Spleen (tissue), 11 donors: ENCODE measurements around the gene TNFRSF1B. TPM values are rescaled to one million over a fixed set of nuclear protein-coding genes. Genes with fewer than 3 reads are reported as not detected.

Experiments used
- DNase-seq: peaks from one replicate; pipeline ENCODE4 v3.0.0-alpha.2; 2020
- H3K27ac ChIP-seq, 8 donors: fragments of 200-600 bp; sonication (generic) in 7 of 8; 1 replicate in 4 of 8; 2 replicates in 4 of 8; pipeline versions ENCODE4 v1.5.0 to v1.8.0; 2016 to 2021; ENCODE audit warnings: inconsistent platforms in 4 of 8, mild to moderate bottlenecking in 4 of 8, moderate library complexity in 1 of 8
- H3K27me3 ChIP-seq, 7 donors: fragments of 200-600 bp; sonication (generic) in 6 of 7; replicated peaks in 1 of 7; 1 replicate in 4 of 7; 2 replicates in 3 of 7; pipeline versions ENCODE4 v1.5.0 to v1.8.0; 2016 to 2021; ENCODE audit warnings: inconsistent platforms in 3 of 7, mild to moderate bottlenecking in 1 of 7
- H3K36me3 ChIP-seq, 6 donors: fragments of 200-600 bp; sonication (generic) in 5 of 6; 1 replicate in 4 of 6; 2 replicates in 2 of 6; pipeline versions ENCODE4 v1.5.0 to v1.8.0; 2016 to 2021; ENCODE audit warnings: inconsistent platforms in 2 of 6
- H3K4me1 ChIP-seq, 6 donors: fragments of 200-600 bp; sonication (generic) in 5 of 6; 1 replicate in 3 of 6; 2 replicates in 3 of 6; pipeline versions ENCODE4 v1.5.0 to v1.8.0; 2016 to 2021; ENCODE audit warnings: inconsistent platforms in 3 of 6
- H3K4me3 ChIP-seq, 8 donors: fragments of 200-600 bp; sonication (generic) in 7 of 8; 1 replicate in 4 of 8; 2 replicates in 4 of 8; pipeline versions ENCODE4 v1.5.0 to v1.8.0; 2016 to 2021; ENCODE audit warnings: inconsistent platforms in 4 of 8, mild to moderate bottlenecking in 4 of 8, moderate library complexity in 2 of 8
- H3K9me3 ChIP-seq, 8 donors: fragments of 200-600 bp; sonication (generic) in 7 of 8; 1 replicate in 4 of 8; 2 replicates in 4 of 8; pipeline versions ENCODE4 v1.5.0 to v1.8.0; 2016 to 2021; ENCODE audit warnings: inconsistent platforms in 4 of 8
- POLR2A ChIP-seq, 3 donors: fragments of 450-650 bp; IDR thresholded peaks; one replicate each; pipeline ENCODE4 v1.5.1; 2017; ENCODE audit warnings: antibody characterized with exemption in 3 of 3, mild to moderate bottlenecking in 1 of 3
- POLR2AphosphoS5 ChIP-seq, 3 donors: sonication (generic); formaldehyde crosslinking; IDR thresholded peaks; one replicate each; pipeline ENCODE4 v1.5.1; 2017; ENCODE audit warnings: antibody characterized with exemption in 3 of 3
- WGBS, 5 donors: extraction: QIAGEN DNeasy Blood & Tissue Kit in 3 of 5; methylation state at CpG; one replicate each; pipeline versions ENCODE4 v1.1.5 to v1.1.7; 2013 to 2018; 5-methylcytosine and 5-hydroxymethylcytosine counted together
- intact Hi-C: fragments of 100-400 bp; cut with DNase I; formaldehyde crosslinking; loops from one replicate; pipeline ENCODE4 v1.15.0; 2023; ENCODE audit warnings: low total_unique reads
- polyA plus RNA-seq, 3 donors: library from polyadenylated mRNA; stranded (reverse); fragments of 200-250 nt; gene quantifications; one replicate each; pipeline ENCODE4 v1.2.1, GENCODE V29; 2013
- total RNA-seq, 7 donors: library from RNA; depleted of rRNA in 3 of 7; stranded (reverse); fragments of >200 nt in 3 of 7; fragmentation: NEBNext Ultra II Directional in 4 of 7; extraction: Animal tissue kit (Norgen Biotek cat#: 25700) in 4 of 7; gene quantifications; one replicate each; pipeline versions ENCODE4 v1.1.0 to v1.2.1, GENCODE V29; 2016 to 2021
- TF ChIP-seq, protein P1 (sequence below), 11 experiments: fragments of 200-600 bp in 7 of 11; fragments of 450-650 bp in 4 of 11; sonication (generic) in 4 of 11; IDR thresholded peaks in 8 of 11; conservative IDR thresholded peaks in 3 of 11; 1 replicate in 7 of 11; 2 replicates in 4 of 11; pipeline versions ENCODE4 v1.4.0 to v1.8.0; 2016 to 2021; ENCODE audit warnings: antibody characterized with exemption in 11 of 11, inconsistent platforms in 4 of 11, mild to moderate bottlenecking in 1 of 11
- donor health status: healthy with polysubstance abuse.
- donor health status: DM: no; HTN: no; CAD: no; lungs with moderate emphysema.
- donor health status: DM: no; HTN: no; CAD: no.
- donor health status: Bipolar disorder and iron deficiency.
- donor health status: healthy.
- donor health status: DM: no; HTN: no; CAD: no.
- donor health status: DM: yes; HTN: yes; CAD: no.

TNFRSF1B gene
- total and polyA plus RNA-seq, 10 donors: 28.5 to 233 (median 167) TPM

DNA sequence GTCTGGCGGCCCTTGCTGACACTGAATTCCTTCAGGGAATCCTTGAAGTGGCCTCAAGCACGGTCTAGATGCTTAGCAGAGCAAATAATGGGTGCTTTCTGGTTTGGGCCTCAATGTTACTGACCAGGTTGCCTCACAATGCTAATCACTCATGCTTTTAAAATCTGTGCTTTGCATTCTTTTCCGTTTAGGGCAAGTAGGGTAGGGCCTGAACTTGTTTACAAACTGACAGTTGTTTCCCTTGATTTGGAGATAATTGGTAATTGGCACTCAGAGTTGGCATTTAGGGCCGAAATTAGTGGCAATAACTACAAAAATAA lies 64.4 kb downstream of the TNFRSF1B start:
- Histone ChIP-seq H3K36me3 (peaks cover 0 to 25% (median 15%) of the 10 kb centered on the region in 6 donors), H3K27ac (peak overlapping the region; percentile 67 to 94 (median 90)), H3K4me1 (peaks cover 9 to 41% (median 27%) of the 10 kb centered on the region in 6 donors), H3K27me3 (no peaks in the 10 kb centered on the region), H3K4me3 (peak overlapping the region; percentile 90 to 99 (median 93)), H3K9me3 (no peaks in the 10 kb centered on the region)
- intact Hi-C loops: no loop called here
- TF ChIP-seq POLR2A (IDR thresholded peaks at IDR 0.05): no peak
- no peak for TF ChIP-seq POLR2AphosphoS5 (IDR thresholded peaks at IDR 0.05)
- TF ChIP-seq, protein P1, sequence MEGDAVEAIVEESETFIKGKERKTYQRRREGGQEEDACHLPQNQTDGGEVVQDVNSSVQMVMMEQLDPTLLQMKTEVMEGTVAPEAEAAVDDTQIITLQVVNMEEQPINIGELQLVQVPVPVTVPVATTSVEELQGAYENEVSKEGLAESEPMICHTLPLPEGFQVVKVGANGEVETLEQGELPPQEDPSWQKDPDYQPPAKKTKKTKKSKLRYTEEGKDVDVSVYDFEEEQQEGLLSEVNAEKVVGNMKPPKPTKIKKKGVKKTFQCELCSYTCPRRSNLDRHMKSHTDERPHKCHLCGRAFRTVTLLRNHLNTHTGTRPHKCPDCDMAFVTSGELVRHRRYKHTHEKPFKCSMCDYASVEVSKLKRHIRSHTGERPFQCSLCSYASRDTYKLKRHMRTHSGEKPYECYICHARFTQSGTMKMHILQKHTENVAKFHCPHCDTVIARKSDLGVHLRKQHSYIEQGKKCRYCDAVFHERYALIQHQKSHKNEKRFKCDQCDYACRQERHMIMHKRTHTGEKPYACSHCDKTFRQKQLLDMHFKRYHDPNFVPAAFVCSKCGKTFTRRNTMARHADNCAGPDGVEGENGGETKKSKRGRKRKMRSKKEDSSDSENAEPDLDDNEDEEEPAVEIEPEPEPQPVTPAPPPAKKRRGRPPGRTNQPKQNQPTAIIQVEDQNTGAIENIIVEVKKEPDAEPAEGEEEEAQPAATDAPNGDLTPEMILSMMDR (IDR thresholded peaks at IDR 0.05 in 8 of 11, conservative IDR thresholded peaks at IDR 0.05 in 3 of 11): no peak
- DNase-seq: no peak
- WGBS, 5 donors: 25 to 61% (median 44%) methylated on average over 4 of the region's 4 CpGs

DNA sequence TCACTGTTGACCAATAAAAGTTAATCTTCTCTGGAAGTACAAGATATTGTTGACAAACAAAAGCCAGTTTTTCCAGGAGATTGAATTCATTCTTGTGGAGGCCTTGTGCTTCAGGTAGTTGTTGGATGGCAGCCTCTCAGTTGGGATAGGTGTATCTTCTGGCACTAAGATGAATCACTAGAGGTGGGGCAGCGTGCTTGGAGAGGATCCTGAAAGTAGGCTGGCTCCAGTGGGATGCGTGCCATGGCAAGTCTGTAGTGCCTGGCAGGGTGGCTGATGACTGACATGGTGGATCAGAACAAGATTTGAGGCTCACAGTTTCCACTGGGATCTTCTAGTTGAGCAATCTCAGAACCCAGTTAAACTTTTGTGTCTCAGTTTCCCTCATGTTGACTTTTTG lies 65.4 kb downstream of the TNFRSF1B start:
- Histone ChIP-seq H3K27ac (no peak overlapping the region), H3K27me3 (no peaks in the 10 kb centered on the region), H3K4me3 (no peak overlapping the region), H3K4me1 (peaks cover 9 to 41% (median 27%) of the 10 kb centered on the region in 6 donors), H3K36me3 (peaks cover 0 to 33% (median 20%) of the 10 kb centered on the region in 6 donors), H3K9me3 (no peaks in the 10 kb centered on the region)
- intact Hi-C loops: no loop called here
- WGBS, 5 donors: 87 to 98% (median 97%) methylated on average over 2 of the region's 2 CpGs
- DNase-seq: no peak
- TF ChIP-seq, protein P1 (IDR thresholded peaks at IDR 0.05 in 8 of 11, conservative IDR thresholded peaks at IDR 0.05 in 3 of 11): no peak
- no peak for TF ChIP-seq POLR2AphosphoS5 (IDR thresholded peaks at IDR 0.05)
- TF ChIP-seq POLR2A (IDR thresholded peaks at IDR 0.05): no peak

DNA sequence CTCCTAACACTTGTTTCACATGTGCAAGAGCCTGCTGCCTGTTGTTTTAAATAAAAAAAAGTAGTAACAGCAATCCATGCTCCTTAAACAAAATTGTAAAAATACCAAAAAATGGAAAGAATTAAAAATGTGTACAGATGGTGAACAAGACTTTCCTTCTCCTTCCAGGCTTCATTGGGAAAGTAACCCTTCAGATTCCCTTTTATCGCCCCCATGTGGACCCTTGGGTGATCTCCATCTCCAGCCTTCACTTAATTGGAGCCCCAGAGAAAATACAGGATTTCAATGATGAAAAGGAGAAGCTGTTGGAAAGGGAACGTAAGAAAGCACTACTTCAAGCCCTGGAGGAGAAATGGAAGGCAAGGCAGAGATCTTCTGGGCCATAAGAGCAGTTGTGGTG lies 77.3 kb downstream of the TNFRSF1B start:
- H3K4me1 ChIP-seq: no peaks in the 10 kb centered on the region
- intact Hi-C loops: no loop called here
- peaks cover 10 to 97% (median 70%) of the 10 kb centered on the region in 6 donors for H3K36me3 ChIP-seq
- DNase-seq: no peak
- 60 to 84% (median 65%) methylated on average over 2 of the region's 2 CpGs for WGBS, 5 donors
- H3K27ac ChIP-seq: no peak overlapping the region
- no peaks in the 10 kb centered on the region for H3K9me3 ChIP-seq
- no peak overlapping the region for H3K4me3 ChIP-seq
- TF ChIP-seq POLR2A (IDR thresholded peaks at IDR 0.05) (no peak), POLR2AphosphoS5 (IDR thresholded peaks at IDR 0.05) (no peak)
- TF ChIP-seq, protein P1 (IDR thresholded peaks at IDR 0.05 in 8 of 11, conservative IDR thresholded peaks at IDR 0.05 in 3 of 11): peak in 8 of 11 experiments; percentile 15 to 62 (median 40)
- no peaks in the 10 kb centered on the region for H3K27me3 ChIP-seq

DNA sequence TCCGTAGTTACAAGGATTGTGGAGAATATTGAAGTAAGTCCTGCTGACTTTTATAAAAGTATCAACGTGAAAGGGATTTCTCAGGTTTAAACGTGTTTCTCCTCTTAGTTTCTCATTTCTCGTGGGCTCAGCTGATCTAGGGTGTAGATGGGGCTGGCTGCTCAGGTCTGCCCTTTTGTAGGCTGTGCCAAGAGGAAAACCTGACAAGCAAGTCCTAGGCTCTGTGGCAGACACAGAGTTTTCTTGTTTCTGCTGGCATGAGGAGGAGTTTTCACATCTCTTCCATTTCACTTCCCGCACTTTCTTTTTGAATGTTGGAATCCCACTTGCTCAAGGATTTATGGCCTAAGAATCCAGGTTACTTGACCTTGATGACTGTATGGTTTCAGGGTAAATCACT lies 77.8 kb downstream of the TNFRSF1B start:
- no peak overlapping the region for H3K27ac ChIP-seq

More for the DNA sequence above, 77.8 kb downstream of the TNFRSF1B start:
- TF ChIP-seq, protein P1 (IDR thresholded peaks at IDR 0.05 in 8 of 11, conservative IDR thresholded peaks at IDR 0.05 in 3 of 11): no peak
- TF ChIP-seq POLR2A (IDR thresholded peaks at IDR 0.05) (no peak), POLR2AphosphoS5 (IDR thresholded peaks at IDR 0.05) (no peak)
- intact Hi-C loops: no loop called here
- Histone ChIP-seq H3K27me3 (no peaks in the 10 kb centered on the region), H3K4me3 (no peak overlapping the region), H3K4me1 (no peaks in the 10 kb centered on the region), H3K9me3 (no peaks in the 10 kb centered on the region), H3K36me3 (peaks cover 10 to 97% (median 75%) of the 10 kb centered on the region in 6 donors)
- WGBS, 5 donors: 93 to 98% (median 95%) methylated on average over 5 of the region's 5 CpGs
- no peak for DNase-seq
